GM23338 (cell line): ENCODE data around the gene CSTPP1. TPM values are rescaled to one million over a fixed set of nuclear protein-coding genes. Genes with fewer than 3 reads are reported as not detected.

Source experiments
- ATAC-seq: fragments of 200-7000 bp; cut with Tn5 transposase; 3 replicates; pipeline ENCODE4 v1.9.1; 2020
- DNase-seq: peaks from one replicate; pipeline ENCODE4 v3.0.0-alpha.2; 2015; ENCODE audit warnings: low spot score
- H2AFZ ChIP-seq: fragments of 200-600 bp; sonication (generic); 2 replicates; pipeline ENCODE4 v1.8.0; 2016; ENCODE audit warnings: antibody characterized with exemption, mild to moderate bottlenecking, moderate library complexity
- H3F3A ChIP-seq: fragments of 200-600 bp; sonication (generic); replicated peaks from 2 replicates; pipeline ENCODE4 v1.8.0; 2017; ENCODE audit warnings: antibody characterized with exemption, mixed run types, low read depth
- H3K27ac ChIP-seq: fragments of 200-600 bp; sonication (generic); 2 replicates; pipeline ENCODE4 v1.6.1; 2016; ENCODE audit warnings: low read depth
- H3K27me3 ChIP-seq: fragments of 200-600 bp; sonication (generic); 2 replicates; pipeline ENCODE4 v1.8.0; 2016; ENCODE audit warnings: mild to moderate bottlenecking, mixed run types, moderate library complexity; ENCODE audit not compliant: insufficient read depth
- H3K36me3 ChIP-seq: fragments of 200-600 bp; sonication (generic); 2 replicates; pipeline ENCODE4 v1.8.0; 2016; ENCODE audit warnings: mild to moderate bottlenecking; ENCODE audit not compliant: insufficient read depth
- H3K4me1 ChIP-seq: fragments of 200-600 bp; sonication (generic); 2 replicates; pipeline ENCODE4 v1.8.0; 2016; ENCODE audit warnings: mild to moderate bottlenecking, moderate library complexity; ENCODE audit not compliant: insufficient read depth
- H3K4me2 ChIP-seq: fragments of 200-600 bp; sonication (generic); 2 replicates; pipeline ENCODE4 v1.7.1; 2017; ENCODE audit warnings: mixed run types
- H3K4me3 ChIP-seq: fragments of 200-600 bp; sonication (generic); 2 replicates; pipeline ENCODE4 v1.6.1; 2016; ENCODE audit warnings: mixed run types
- H3K79me2 ChIP-seq: fragments of 200-600 bp; sonication (generic); replicated peaks from 2 replicates; pipeline ENCODE4 v1.8.0; 2017; ENCODE audit warnings: mild to moderate bottlenecking; ENCODE audit not compliant: insufficient read depth
- H3K9me2 ChIP-seq: fragments of 200-600 bp; sonication (generic); 2 replicates; pipeline ENCODE4 v1.8.0; 2017; ENCODE audit not compliant: insufficient read depth
- H4K20me1 ChIP-seq: fragments of 200-600 bp; sonication (generic); replicated peaks from 2 replicates; pipeline ENCODE4 v1.8.0; 2017; ENCODE audit warnings: mild to moderate bottlenecking; ENCODE audit not compliant: insufficient read depth
- H3K27ac Mint-ChIP-seq: 2 replicates; pipeline ENCODE4 v1.8.0; 2020; ENCODE audit warnings: inconsistent platforms, mild to moderate bottlenecking, moderate library complexity, mixed read lengths
- H3K27me3 Mint-ChIP-seq: 3 replicates; pipeline ENCODE4 v1.8.0; 2022; ENCODE audit warnings: low read depth, mild to moderate bottlenecking, moderate library complexity, mixed read lengths, inconsistent platforms; ENCODE audit not compliant: insufficient read depth, poor library complexity
- H3K36me3 Mint-ChIP-seq: 3 replicates; pipeline ENCODE4 v1.8.0; 2021; ENCODE audit warnings: low read depth, mild to moderate bottlenecking, inconsistent platforms, moderate library complexity, mixed read lengths
- H3K4me1 Mint-ChIP-seq: 3 replicates; pipeline ENCODE4 v1.8.0; 2020; ENCODE audit warnings: mild to moderate bottlenecking, inconsistent platforms, mixed read lengths
- H3K4me3 Mint-ChIP-seq: 3 replicates; pipeline ENCODE4 v1.8.0; 2021; ENCODE audit warnings: moderate library complexity, mild to moderate bottlenecking, inconsistent platforms, mixed read lengths
- H3K9me3 Mint-ChIP-seq: 3 replicates; pipeline ENCODE4 v1.8.0; 2020; ENCODE audit warnings: moderate library complexity, mild to moderate bottlenecking, inconsistent platforms, mixed read lengths
- CREB1 ChIP-seq: fragments of 250-450 bp; sonication (Bioruptor Pico); IDR thresholded peaks from 2 replicates; pipeline ENCODE4 v1.5.0; 2020; ENCODE audit warnings: low read depth, mild to moderate bottlenecking, moderate library complexity
- ETS1 ChIP-seq: IDR thresholded peaks from 2 replicates; pipeline ENCODE4 v1.6.1; 2016; ENCODE audit warnings: antibody characterized with exemption
- EZH2 ChIP-seq: fragments of 200-600 bp; sonication (generic); IDR thresholded peaks from one replicate; pipeline ENCODE4 v1.8.0; 2017; ENCODE audit warnings: antibody characterized with exemption, mild to moderate bottlenecking, low read depth; ENCODE audit not compliant: unreplicated experiment
- EZH2phosphoT487 ChIP-seq: fragments of 200-600 bp; sonication (generic); IDR thresholded peaks from one replicate; pipeline ENCODE4 v1.8.1; 2018; ENCODE audit warnings: antibody characterized with exemption; ENCODE audit not compliant: unreplicated experiment
- JUNB ChIP-seq: IDR thresholded peaks from one replicate; pipeline ENCODE4 v1.6.1; 2016; ENCODE audit warnings: antibody characterized with exemption; ENCODE audit not compliant: unreplicated experiment
- NANOG ChIP-seq: IDR thresholded peaks from 2 replicates; pipeline ENCODE4 v1.6.1; 2016; ENCODE audit warnings: antibody characterized with exemption, borderline replicate concordance
- POLR2AphosphoS5 ChIP-seq: IDR thresholded peaks from 2 replicates; pipeline ENCODE4 v1.6.1; 2016; ENCODE audit warnings: antibody characterized with exemption, low read depth
- REST ChIP-seq: IDR thresholded peaks from one replicate; pipeline ENCODE4 v1.6.1; 2018; ENCODE audit warnings: antibody characterized with exemption; ENCODE audit not compliant: unreplicated experiment
- STAT1 ChIP-seq: IDR thresholded peaks from one replicate; pipeline ENCODE4 v1.6.1; 2016; ENCODE audit warnings: antibody characterized with exemption; ENCODE audit not compliant: unreplicated experiment
- ZNF114 ChIP-seq: fragments of 250-450 bp; sonication (Bioruptor Pico); IDR thresholded peaks from 2 replicates; pipeline ENCODE4 v1.5.0; 2020; ENCODE audit warnings: mild to moderate bottlenecking, moderate library complexity
- ZNF331 ChIP-seq: fragments of 250-450 bp; sonication (Bioruptor Pico); IDR thresholded peaks from 2 replicates; pipeline ENCODE4 v1.5.0; 2020; ENCODE audit warnings: low read depth, mild to moderate bottlenecking, moderate library complexity
- polyA plus RNA-seq: library from polyadenylated mRNA; unstranded; fragments of >200 nt; fragmentation: Nextera tagmentation; extraction: Ambion mirVana; gene quantifications from 2 replicates; pipeline ENCODE4 v1.2.1, GENCODE V29; 2016
- total RNA-seq: library from RNA; depleted of rRNA; stranded (reverse); fragments of >200 nt; shearing (Covaris generic); gene quantifications from 2 replicates; pipeline ENCODE4 v1.2.3, GENCODE V29; 2014

CSTPP1 gene
- total and polyA plus RNA-seq, 2 experiments from 2014 or later = 23.5 to 42.6 TPM

GRCh38 chr11:47165253-47165840 lies 228.8 kb downstream of the CSTPP1 start:
- TF ChIP-seq ZNF331 = no peak
- no peak for TF ChIP-seq ETS1
- H3K36me3 ChIP-seq = peaks cover 33% of the 10 kb centered on the region
- peaks cover 56% of the 10 kb centered on the region for H3K36me3 Mint-ChIP-seq
- H3K27me3 Mint-ChIP-seq = peaks cover 6% of the 10 kb centered on the region
- H3K79me2 ChIP-seq = peaks cover 11% of the 10 kb centered on the region
- ATAC-seq (no peak), DNase-seq (no peak)
- H3K4me3 Mint-ChIP-seq = no peak overlapping the region
- H3K9me2 ChIP-seq = no peaks in the 10 kb centered on the region
- peaks cover 3% of the 10 kb centered on the region; the same call in 1 of the 3 replicates for H3K4me1 Mint-ChIP-seq
- peaks cover 19% of the 10 kb centered on the region for H4K20me1 ChIP-seq
- no peak overlapping the region for H2AFZ ChIP-seq
- H3K27ac Mint-ChIP-seq = no peak overlapping the region
- H3K4me2 ChIP-seq = no peak overlapping the region
- H3K27me3 ChIP-seq = no peaks in the 10 kb centered on the region
- no peak overlapping the region for H3K4me3 ChIP-seq
- no peak overlapping the region for H3K27ac ChIP-seq
- peaks cover 10% of the 10 kb centered on the region for H3F3A ChIP-seq
- H3K4me1 ChIP-seq = 0 out of 2 replicates have a peak, but pooled peaks cover 3% of the 10 kb centered on the region
- H3K9me3 Mint-ChIP-seq = no peaks in the 10 kb centered on the region

GRCh38 chr11:47166368-47166767 lies 229.8 kb downstream of the CSTPP1 start:
- Histone ChIP-seq H3K4me3 (no peak overlapping the region), H3K79me2 (peaks cover 15% of the 10 kb centered on the region), H3K4me2 (no peak overlapping the region), H3K36me3 (peaks cover 36% of the 10 kb centered on the region), H3K27ac (no peak overlapping the region), H2AFZ (no peak overlapping the region), H3F3A (peaks cover 10% of the 10 kb centered on the region), H4K20me1 (peaks cover 19% of the 10 kb centered on the region), H3K4me1 (no peaks in the 10 kb centered on the region), H3K27me3 (no peaks in the 10 kb centered on the region), H3K9me2 (no peaks in the 10 kb centered on the region)
- Mint-ChIP-seq H3K4me1 (peaks cover 3% of the 10 kb centered on the region; the same call in 1 of the 3 replicates), H3K27ac (no peak overlapping the region), H3K9me3 (no peaks in the 10 kb centered on the region), H3K4me3 (no peak overlapping the region), H3K27me3 (peaks cover 9% of the 10 kb centered on the region), H3K36me3 (peaks cover 64% of the 10 kb centered on the region)
- DNase-seq = no peak
- ATAC-seq = no peak
- no peak for TF ChIP-seq ETS1
- TF ChIP-seq REST = no peak
- no peak for TF ChIP-seq EZH2phosphoT487
- TF ChIP-seq NANOG = no peak
- no peak for TF ChIP-seq JUNB
- TF ChIP-seq STAT1 = no peak
- TF ChIP-seq POLR2AphosphoS5 = no peak
- no peak for TF ChIP-seq CREB1 (CRISPR knock-in tag)
- TF ChIP-seq ZNF114 (CRISPR knock-in tag) = no peak
- no peak for TF ChIP-seq EZH2
